ENCODE data around the gene GOLGA5.

GRCh38 chr14:92886337-92886736 lies 92.2 kb downstream of the GOLGA5 start:
- TF ChIP-seq, protein P1, sequence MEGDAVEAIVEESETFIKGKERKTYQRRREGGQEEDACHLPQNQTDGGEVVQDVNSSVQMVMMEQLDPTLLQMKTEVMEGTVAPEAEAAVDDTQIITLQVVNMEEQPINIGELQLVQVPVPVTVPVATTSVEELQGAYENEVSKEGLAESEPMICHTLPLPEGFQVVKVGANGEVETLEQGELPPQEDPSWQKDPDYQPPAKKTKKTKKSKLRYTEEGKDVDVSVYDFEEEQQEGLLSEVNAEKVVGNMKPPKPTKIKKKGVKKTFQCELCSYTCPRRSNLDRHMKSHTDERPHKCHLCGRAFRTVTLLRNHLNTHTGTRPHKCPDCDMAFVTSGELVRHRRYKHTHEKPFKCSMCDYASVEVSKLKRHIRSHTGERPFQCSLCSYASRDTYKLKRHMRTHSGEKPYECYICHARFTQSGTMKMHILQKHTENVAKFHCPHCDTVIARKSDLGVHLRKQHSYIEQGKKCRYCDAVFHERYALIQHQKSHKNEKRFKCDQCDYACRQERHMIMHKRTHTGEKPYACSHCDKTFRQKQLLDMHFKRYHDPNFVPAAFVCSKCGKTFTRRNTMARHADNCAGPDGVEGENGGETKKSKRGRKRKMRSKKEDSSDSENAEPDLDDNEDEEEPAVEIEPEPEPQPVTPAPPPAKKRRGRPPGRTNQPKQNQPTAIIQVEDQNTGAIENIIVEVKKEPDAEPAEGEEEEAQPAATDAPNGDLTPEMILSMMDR (IDR thresholded peaks at IDR 0.05 in 4 of 5, conservative IDR thresholded peaks at IDR 0.05 in 1 of 5), result no peak
- no peak for TF ChIP-seq POLR2A (IDR thresholded peaks at IDR 0.05)
